Fibroblast of skin of left biceps (primary cell): ENCODE results near the gene SLC44A1.

Experiments used
- DNase-seq, 2 experiments: peaks; one replicate each; pipeline ENCODE4 v3.0.0-alpha.2; 2013; ENCODE audit warnings: low read depth in 2 of 2

SLC44A1 gene

DNA sequence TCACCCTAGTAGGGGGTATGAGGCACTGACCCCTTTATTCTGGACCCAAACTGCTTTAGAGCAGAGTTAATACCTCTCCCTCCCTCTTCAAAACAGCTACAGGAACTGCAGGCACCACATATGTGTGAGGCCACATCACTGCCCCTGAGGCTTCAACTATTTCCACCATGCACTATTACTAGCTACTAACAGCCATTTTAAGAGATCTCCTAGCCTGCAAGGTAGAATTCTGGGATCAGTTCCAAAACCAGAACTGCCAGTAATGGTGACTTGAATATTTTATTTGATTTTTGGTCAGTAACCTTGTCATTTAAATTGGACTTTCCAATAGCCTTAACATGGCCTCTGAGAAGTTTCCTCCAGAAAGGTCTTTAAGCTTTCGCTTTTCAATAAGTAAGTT is 148.1 kb downstream of the SLC44A1 start:
- DNase-seq: no peak

DNA sequence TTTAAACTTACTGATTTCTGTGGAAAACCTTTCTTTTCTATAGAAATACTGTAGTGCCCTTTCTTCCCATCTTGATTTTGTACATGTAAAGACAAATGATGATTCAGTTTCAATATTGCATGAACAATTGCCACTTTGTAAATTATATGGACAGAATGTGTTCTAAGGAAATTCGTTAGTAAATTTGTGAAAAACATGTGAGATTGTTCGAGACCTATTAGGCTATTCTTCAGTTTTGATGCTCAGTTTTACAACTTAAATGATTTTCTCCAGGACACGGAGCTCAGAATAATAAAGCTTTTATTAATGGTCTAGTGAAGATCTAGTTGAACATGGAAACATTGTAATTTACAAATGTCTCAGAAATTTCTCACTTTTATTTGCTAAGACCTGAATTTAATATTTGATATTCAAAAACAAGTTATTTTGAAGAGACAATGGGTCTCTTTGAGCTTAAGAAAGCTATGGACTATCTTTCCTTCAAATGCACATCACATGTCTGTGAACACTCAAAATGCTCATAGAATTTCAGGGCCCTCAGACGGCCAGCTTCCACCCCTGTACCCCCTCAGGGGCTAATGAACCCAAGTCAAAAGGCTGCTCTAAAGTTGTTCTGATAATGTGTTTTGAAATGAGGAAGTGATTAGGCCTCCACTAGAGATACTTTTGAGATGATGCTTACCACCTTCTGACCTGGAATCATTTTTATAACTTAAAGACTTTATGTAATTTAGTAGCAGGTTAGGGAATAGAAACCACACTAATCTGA is 149.3 kb downstream of the SLC44A1 start:
- no peak for DNase-seq

- no peak for DNase-seq
Measured at GRCh38 chr9:105396441-105396840, 152.0 kb downstream of the SLC44A1 start.

- DNase-seq: no peak
Measured at GRCh38 chr9:105396901-105397300, 152.4 kb downstream of the SLC44A1 start.

DNA sequence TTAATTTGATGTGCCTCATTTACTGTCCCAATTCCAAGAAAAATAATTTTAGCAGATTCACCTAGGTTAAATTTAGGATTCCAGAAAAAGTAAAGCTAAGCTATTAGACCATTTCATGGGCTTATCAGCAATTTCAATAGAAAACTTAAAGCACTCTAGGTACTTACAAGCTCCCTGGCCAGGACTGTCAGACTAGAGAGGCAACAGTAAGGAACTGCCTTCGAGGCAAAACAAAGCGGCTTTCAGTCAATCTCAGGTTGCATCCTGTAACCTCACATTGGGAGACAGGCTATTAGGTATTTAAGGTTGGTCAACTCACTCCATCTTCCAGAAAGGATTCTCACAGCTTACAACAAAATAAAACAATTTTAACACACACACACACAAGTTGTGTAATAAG is 154.7 kb downstream of the SLC44A1 start:
- DNase-seq: no peak

- DNase-seq: no peak
Measured at GRCh38 chr9:105401651-105402050, 157.2 kb downstream of the SLC44A1 start.

GRCh38 chr9:105403552-105404248 is 159.2 kb downstream of the SLC44A1 start:
- no peak for DNase-seq

DNA sequence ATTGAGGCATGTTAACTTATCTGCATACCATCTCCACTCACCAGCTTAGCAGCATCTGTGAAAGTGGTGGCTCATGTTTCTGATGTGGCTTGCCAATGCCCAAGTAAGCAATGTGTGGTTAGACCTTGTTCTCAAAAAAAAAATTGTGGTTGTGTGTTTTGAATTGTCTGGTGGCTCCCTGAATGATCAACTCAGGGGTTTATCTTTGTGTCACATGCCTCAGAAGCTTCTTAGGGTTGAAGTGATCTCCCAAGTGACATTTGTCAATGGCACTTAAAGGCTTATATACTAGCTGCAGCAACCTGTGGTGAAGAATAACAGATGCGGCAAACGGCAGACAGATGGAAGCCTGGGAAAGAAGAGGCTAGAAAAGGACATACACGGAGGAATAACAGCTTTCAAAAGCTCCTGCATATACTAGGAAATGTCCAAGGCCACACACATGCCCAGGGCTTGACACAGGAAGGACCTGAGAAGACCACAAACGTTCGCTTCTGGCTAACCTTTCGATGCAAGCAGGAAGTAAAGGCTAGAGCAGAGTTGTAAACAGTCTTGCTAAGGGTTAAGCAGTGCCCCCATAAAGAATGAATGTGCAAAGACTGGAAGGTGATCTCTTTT is 161.2 kb downstream of the SLC44A1 start:
- DNase-seq: no peak

GRCh38 chr9:105406369-105406768 is 161.9 kb downstream of the SLC44A1 start:
- no peak for DNase-seq

- no peak for DNase-seq
Measured at GRCh38 chr9:105413525-105413924, 169.1 kb downstream of the SLC44A1 start.

GRCh38 chr9:105414947-105415661 is 170.7 kb downstream of the SLC44A1 start:
- DNase-seq: no peak

GRCh38 chr9:105415662-105415980 is 171.2 kb downstream of the SLC44A1 start:
- DNase-seq: no peak

DNA sequence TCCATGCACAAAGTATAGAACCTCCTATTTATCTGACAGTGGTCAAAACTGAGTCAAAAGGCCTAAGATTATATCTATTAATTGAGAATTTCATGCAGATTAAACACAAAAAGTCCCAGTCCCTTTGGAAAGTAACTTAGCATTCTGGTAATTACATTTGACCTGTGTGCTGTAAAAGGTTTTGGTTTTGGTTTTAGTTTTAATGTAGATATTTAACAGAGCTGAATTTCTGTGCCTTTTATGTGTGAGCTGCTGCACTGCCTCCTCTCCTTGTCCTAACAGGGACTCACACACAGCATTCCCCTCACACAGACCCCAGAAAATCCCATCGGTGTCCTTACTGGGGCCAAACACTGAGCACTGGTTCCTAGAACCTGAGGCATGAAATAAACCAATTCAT is 172.4 kb downstream of the SLC44A1 start:
- no peak for DNase-seq

GRCh38 chr9:105418588-105419500 is 174.4 kb downstream of the SLC44A1 start:
- no peak for DNase-seq

GRCh38 chr9:105419816-105420597 is 175.6 kb downstream of the SLC44A1 start:
- no peak for DNase-seq

DNA sequence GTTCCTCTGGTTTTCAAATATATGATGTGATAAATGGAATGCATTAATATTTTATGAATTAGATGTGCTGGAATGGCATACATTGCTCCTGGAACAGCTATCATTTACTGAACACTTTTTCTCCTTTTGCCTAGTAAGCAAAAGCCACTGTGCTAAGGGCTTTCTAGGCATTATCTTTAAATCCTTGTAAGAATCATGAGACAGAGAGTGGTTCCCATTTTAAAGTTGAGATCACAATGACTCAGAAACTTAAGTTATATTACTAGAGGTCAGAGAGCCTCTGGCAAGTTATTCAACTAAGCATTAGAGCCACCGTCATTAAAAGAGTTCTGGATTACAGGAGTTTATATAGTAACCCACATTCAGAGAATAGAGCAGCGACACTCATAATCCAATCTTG is 176.7 kb downstream of the SLC44A1 start:
- no peak for DNase-seq

GRCh38 chr9:105421864-105422263 is 177.4 kb downstream of the SLC44A1 start:
- DNase-seq: no peak

DNA sequence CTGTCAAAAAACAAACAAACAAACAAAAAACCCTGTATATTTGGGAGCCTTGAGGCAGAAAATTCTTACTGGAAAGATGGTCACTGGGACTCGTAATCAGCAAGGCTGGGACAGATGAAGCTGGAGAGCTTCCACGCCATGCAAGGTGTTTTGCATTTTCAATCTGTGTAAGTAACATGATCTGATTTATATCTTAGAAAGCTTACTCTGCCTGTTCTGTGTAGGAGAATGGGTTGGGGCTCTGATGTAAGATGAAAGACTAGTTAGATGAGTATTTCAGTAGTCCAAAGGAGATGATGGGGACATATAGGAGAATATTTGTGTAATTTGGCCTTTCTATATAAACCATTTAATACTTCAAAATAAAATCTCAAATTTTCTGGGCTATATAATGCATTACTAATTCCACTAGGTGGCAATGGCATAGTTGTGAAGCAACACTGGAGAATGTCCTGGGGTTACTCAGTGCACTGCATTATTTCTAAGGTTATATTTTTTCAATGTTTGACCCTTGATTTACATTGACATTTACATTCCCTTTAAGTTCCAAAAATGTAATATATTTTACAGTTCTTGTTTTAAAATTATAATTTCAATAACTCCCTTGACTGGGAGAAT is 181.5 kb downstream of the SLC44A1 start:
- no peak for DNase-seq

DNA sequence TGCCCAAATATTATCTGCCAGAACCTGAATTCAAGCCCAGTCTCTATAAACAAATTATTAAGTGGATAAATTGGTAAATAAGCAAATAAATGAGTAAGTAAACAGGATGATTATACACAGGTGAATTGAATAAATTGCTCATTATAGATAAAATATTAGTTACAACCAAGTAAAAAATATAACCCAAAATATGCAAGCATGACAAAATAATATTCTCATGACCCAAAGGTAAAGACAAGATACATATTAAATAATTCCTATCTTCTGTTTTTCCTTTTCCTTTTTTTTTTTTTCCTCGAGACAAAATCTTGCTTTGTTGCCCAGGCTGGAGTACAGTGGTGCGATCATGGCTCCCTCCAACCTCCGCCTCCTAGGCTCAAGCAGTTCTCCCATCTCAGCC is 182.2 kb downstream of the SLC44A1 start:
- DNase-seq: no peak
